Fibroblast of villous mesenchyme (primary cell): ENCODE measurements around the gene MADD. TPM values are rescaled to one million over a fixed set of nuclear protein-coding genes. Genes with fewer than 3 reads are reported as not detected.
A peak's percentile ranks its signal among the peaks of the same experiment; 100 is the strongest.

Source experiments
- DNase-seq: peaks from one replicate; pipeline ENCODE4 v3.0.0-alpha.2; 2010; ENCODE audit warnings: low read depth
- H3K4me3 ChIP-seq: 2 replicates; pipeline ENCODE4 v1.5.1; 2011; ENCODE audit warnings: low read depth, mild to moderate bottlenecking, low read length
- total RNA-seq: library from RNA; depleted of rRNA; stranded (reverse); fragments of >200 nt; gene quantifications from 2 replicates; pipeline ENCODE4 v1.2.3, GENCODE V29; 2012
- TF ChIP-seq, protein P1 (sequence below): IDR thresholded peaks from 2 replicates; pipeline ENCODE4 v1.5.1; 2012; ENCODE audit warnings: low read depth, mild to moderate bottlenecking, low read length; ENCODE audit not compliant: insufficient read depth

The MADD gene
- total RNA-seq, 1 donor: 27.2 TPM

DNA sequence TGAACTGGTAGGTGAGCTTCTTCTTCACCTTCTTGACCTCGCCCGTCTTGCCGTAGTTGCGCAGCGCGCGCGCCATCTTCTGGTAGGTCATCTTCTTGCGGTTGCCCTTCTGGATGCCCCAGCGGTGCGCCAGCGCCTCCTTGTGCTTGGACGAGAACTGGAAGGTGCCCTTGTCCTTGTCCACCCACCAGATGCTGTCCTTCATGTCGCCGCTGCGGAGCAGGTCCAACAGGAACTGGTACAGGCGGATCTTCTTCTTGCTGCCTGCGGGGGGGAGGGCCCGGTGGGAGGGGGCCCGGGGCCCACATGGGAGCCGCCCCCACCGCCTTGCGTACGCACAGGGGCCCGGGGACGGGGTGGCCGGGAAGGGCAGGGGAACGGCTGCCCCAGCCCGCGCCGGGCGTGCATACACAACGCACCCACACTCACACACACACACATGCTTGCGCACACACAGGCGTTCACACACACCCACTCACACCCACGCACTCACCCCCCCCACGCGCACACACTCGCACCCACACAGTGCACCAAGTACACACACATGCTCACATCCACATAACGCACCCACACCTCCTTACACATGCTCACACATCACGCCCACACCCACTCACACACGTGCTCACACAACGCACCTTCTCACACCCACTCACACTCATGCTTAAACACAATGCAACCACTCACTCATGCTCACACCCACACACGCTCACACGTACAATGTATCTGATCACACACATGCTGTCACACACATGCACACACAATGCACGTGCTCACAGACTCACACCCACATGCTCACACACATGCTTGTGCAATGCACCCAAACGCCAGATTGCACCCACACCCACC lies 85.6 kb downstream of the MADD start:
- H3K4me3 ChIP-seq: peak overlapping the region; percentile 43
- DNase-seq: peak; percentile 94
- TF ChIP-seq, protein P1, sequence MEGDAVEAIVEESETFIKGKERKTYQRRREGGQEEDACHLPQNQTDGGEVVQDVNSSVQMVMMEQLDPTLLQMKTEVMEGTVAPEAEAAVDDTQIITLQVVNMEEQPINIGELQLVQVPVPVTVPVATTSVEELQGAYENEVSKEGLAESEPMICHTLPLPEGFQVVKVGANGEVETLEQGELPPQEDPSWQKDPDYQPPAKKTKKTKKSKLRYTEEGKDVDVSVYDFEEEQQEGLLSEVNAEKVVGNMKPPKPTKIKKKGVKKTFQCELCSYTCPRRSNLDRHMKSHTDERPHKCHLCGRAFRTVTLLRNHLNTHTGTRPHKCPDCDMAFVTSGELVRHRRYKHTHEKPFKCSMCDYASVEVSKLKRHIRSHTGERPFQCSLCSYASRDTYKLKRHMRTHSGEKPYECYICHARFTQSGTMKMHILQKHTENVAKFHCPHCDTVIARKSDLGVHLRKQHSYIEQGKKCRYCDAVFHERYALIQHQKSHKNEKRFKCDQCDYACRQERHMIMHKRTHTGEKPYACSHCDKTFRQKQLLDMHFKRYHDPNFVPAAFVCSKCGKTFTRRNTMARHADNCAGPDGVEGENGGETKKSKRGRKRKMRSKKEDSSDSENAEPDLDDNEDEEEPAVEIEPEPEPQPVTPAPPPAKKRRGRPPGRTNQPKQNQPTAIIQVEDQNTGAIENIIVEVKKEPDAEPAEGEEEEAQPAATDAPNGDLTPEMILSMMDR: peak; percentile 91

DNA sequence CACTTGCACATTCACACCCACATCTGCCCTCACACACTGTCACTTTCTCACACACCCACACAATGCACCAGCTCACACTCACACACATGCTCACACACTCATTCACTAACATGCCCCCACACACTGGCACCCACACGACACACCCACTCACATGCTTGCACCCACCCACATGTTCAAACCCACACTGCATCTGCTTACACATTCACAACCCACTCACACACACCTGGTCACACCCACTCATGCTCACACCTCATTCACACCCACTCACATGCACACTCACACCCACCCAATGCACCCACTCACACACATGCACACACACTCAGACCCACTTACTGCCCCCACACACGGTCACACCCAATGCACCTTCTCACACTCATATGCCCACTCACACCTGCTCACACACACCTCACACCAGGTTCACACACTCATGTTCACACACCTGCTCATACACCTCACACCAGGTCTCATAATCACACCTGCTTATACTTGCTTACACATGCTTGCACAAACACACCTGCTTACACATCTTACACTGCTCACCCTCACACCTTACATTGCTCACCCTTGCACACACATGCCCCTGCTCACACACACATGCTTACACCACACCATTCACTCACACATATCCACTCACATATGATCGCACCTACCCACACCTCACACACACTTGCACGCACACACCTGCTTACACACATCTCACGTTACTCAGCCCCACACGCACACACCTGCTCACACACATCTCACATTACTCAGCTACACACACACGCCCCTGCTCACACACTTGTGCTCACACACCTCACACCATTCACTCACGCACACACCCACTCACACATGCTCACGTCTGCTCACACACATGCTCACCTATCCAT lies 86.4 kb downstream of the MADD start:
- no peak overlapping the region for H3K4me3 ChIP-seq
- TF ChIP-seq, protein P1: no peak
- DNase-seq: no peak

DNA sequence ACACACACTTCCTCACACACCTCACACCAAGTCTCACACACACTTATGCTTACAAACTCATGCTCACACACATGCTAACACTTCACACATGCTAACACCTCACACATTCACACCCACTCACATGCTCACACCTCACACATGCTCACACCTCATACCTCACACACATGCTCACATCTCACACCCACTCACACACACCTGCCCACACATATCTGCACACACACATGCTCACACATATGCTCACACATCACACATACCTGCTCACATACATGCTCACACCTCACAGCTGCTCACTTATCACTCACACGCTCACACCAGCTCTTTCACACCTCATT lies 87.0 kb downstream of the MADD start:
- no peak overlapping the region for H3K4me3 ChIP-seq
- DNase-seq: no peak
- TF ChIP-seq, protein P1: no peak

DNA sequence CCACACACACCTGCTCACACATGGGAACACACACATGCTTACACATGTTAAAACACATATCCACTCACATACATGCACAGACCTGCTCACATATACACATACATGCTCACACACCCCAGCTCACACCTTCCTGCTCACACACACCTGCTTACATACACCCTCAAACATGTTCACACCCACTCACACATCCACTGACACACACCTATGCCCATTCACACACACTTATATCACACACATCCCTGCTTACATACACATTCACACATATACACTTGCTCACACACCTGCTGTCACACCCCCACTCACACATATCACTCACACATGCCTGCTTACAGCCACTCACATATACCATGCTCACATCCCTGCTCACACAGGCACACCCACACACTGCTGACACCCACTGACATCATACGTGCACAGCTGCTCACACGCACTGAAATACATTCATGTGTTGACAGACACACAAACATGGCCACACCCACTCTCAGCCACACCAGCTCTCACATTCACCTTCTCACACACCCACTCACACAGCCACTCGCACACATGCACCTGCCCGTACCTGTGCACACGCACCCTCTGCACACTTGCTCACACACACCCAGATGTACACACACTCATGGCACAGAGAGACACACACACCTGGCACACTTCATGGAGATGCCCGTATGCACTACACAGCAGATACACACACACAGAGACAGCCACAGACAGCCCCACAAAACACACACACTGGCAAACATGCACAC lies 88.2 kb downstream of the MADD start:
- no peak overlapping the region for H3K4me3 ChIP-seq
- TF ChIP-seq, protein P1: no peak
- DNase-seq: no peak

- DNase-seq: no peak
- H3K4me3 ChIP-seq: no peak overlapping the region
- TF ChIP-seq, protein P1: no peak
Measured at GRCh38 chr11:47358731-47359051, 88.8 kb downstream of the MADD start.

- TF ChIP-seq, protein P1: no peak
- DNase-seq: no peak
- H3K4me3 ChIP-seq: no peak overlapping the region
Measured at GRCh38 chr11:47359162-47359561, 89.2 kb downstream of the MADD start.
